SU-DHL-6 (cell line): ENCODE results near the gene INTS1.

ENCODE experiments used
- EZH2phosphoT487 ChIP-seq: fragments of 200-600 bp; sonication (generic), shearing (Covaris generic); conservative IDR thresholded peaks from 2 replicates; pipeline ENCODE4 v1.6.1; 2018; ENCODE audit warnings: mild to moderate bottlenecking, antibody characterized with exemption, low read length, moderate library complexity, mixed read lengths
- TF ChIP-seq, protein P1 (sequence below): fragments of 200-600 bp; sonication (generic); IDR thresholded peaks from one replicate; pipeline ENCODE4 v1.5.1; 2017; ENCODE audit warnings: antibody characterized with exemption, mild to moderate bottlenecking, low read length, moderate library complexity; ENCODE audit not compliant: insufficient read depth, poor library complexity, severe bottlenecking

- TF ChIP-seq, protein P1, sequence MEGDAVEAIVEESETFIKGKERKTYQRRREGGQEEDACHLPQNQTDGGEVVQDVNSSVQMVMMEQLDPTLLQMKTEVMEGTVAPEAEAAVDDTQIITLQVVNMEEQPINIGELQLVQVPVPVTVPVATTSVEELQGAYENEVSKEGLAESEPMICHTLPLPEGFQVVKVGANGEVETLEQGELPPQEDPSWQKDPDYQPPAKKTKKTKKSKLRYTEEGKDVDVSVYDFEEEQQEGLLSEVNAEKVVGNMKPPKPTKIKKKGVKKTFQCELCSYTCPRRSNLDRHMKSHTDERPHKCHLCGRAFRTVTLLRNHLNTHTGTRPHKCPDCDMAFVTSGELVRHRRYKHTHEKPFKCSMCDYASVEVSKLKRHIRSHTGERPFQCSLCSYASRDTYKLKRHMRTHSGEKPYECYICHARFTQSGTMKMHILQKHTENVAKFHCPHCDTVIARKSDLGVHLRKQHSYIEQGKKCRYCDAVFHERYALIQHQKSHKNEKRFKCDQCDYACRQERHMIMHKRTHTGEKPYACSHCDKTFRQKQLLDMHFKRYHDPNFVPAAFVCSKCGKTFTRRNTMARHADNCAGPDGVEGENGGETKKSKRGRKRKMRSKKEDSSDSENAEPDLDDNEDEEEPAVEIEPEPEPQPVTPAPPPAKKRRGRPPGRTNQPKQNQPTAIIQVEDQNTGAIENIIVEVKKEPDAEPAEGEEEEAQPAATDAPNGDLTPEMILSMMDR = no peak
- no peak for TF ChIP-seq EZH2phosphoT487
Observed at GRCh38 chr7:1514995-1515401, 10.8 kb upstream of the INTS1 start.
